B cell (primary cell): Measurements from ENCODE around the gene ESYT2. TPM values are rescaled to one million over a fixed set of nuclear protein-coding genes. Genes with fewer than 3 reads are reported as not detected.

Experiments
- ATAC-seq: fragments of 200-7000 bp; cut with Tn5 transposase; one replicate; pipeline ENCODE4 v1.10.0; 2021; ENCODE audit warnings: low read depth, mild to moderate bottlenecking, moderate number of reproducible peaks, moderate library complexity
- CTCF ChIA-PET: fragments of 350-600 bp; sonication (Branson Sonifier 250); formaldehyde crosslinking; loops from one replicate; lab custom pipeline; 2021; ENCODE audit warnings: antibody characterized with exemption, inconsistent platforms; lab: Charles Lee
- POLR2A ChIA-PET: fragments of 350-600 bp; sonication (Branson Sonifier 250); formaldehyde crosslinking; loops from one replicate; lab custom pipeline; 2021; ENCODE audit warnings: antibody characterized with exemption; lab: Charles Lee
- DNase-seq: peaks from one replicate; pipeline ENCODE4 v3.0.0; 2013
- H2AFZ ChIP-seq: 2 replicates; pipeline ENCODE4 v1.6.1; 2012; ENCODE audit warnings: mild to moderate bottlenecking, low read depth, low read length; ENCODE audit not compliant: insufficient read depth, poor library complexity, severe bottlenecking
- H3K27ac ChIP-seq, 2 donors: 1 replicate in 1 of 2; 2 replicates in 1 of 2; pipeline ENCODE4 v1.5.1; 2012 to 2013; ENCODE audit warnings: low read length in 2 of 2, mild to moderate bottlenecking in 2 of 2, moderate library complexity in 1 of 2
- H3K27me3 ChIP-seq, 4 experiments: fragments of 200-600 bp in 1 of 4; sonication (generic) in 1 of 4; replicated peaks in 1 of 4; 1 replicate in 2 of 4; 2 replicates in 2 of 4; pipeline versions ENCODE4 v1.6.1 to v1.7.0; 2013 to 2016; ENCODE audit warnings: low read length in 3 of 4, mild to moderate bottlenecking in 2 of 4, mixed read lengths in 1 of 4, moderate library complexity in 1 of 4; ENCODE audit not compliant: insufficient read depth in 4 of 4, control insufficient read depth in 3 of 4; ENCODE audit errors: control extremely low read depth in 1 of 4
- H3K36me3 ChIP-seq, 2 experiments: replicated peaks in 1 of 2; 1 replicate in 1 of 2; 2 replicates in 1 of 2; pipeline versions ENCODE4 v1.6.1 to v1.7.1; 2013; ENCODE audit warnings: low read length in 1 of 2; ENCODE audit not compliant: insufficient read depth in 2 of 2, control insufficient read depth in 1 of 2; ENCODE audit errors: control extremely low read depth in 1 of 2, extremely low read depth in 1 of 2
- H3K4me1 ChIP-seq, 2 donors: fragments of 200-600 bp in 1 of 2; sonication (generic) in 1 of 2; 1 replicate in 1 of 2; 2 replicates in 1 of 2; pipeline versions ENCODE4 v1.5.1 to v1.6.1; 2013 to 2017; ENCODE audit warnings: low read length in 2 of 2; ENCODE audit not compliant: control insufficient read depth in 2 of 2, insufficient read depth in 2 of 2
- H3K4me2 ChIP-seq: replicated peaks from 2 replicates; pipeline ENCODE3; 2012; ENCODE audit warnings: mild to moderate bottlenecking, low read depth, low read length; ENCODE audit not compliant: poor library complexity, severe bottlenecking
- H3K4me3 ChIP-seq, 5 experiments: fragments of 200-600 bp in 1 of 5; sonication (generic) in 1 of 5; 1 replicate in 3 of 5; 2 replicates in 2 of 5; pipeline versions ENCODE4 v1.5.1 to v1.7.0; 2011 to 2016; ENCODE audit warnings: low read length in 4 of 5, mild to moderate bottlenecking in 4 of 5, low read depth in 2 of 5, control low read depth in 1 of 5, moderate library complexity in 1 of 5; ENCODE audit not compliant: insufficient read depth in 1 of 5; ENCODE audit errors: control extremely low read depth in 1 of 5, extremely low read depth in 1 of 5
- H3K79me2 ChIP-seq: fragments of 200-600 bp; sonication (generic); one replicate; pipeline ENCODE4 v1.6.0; 2016; ENCODE audit warnings: low read length; ENCODE audit not compliant: control insufficient read depth, insufficient read depth
- H3K9ac ChIP-seq: fragments of 200-600 bp; sonication (generic); 2 replicates; pipeline ENCODE4 v1.6.1; 2017; ENCODE audit warnings: mild to moderate bottlenecking, low read length, moderate library complexity
- H3K9me3 ChIP-seq, 3 donors: one replicate each; pipeline versions ENCODE4 v1.6.1 to v1.7.1; 2013; ENCODE audit warnings: low read length in 2 of 3; ENCODE audit not compliant: control insufficient read depth in 2 of 3, insufficient read depth in 1 of 3; ENCODE audit errors: control extremely low read depth in 1 of 3
- H4K20me1 ChIP-seq: 2 replicates; pipeline ENCODE4 v1.6.0; 2012; ENCODE audit warnings: mild to moderate bottlenecking, low read length; ENCODE audit not compliant: insufficient read depth, control insufficient read depth, poor library complexity, severe bottlenecking
- H3K27ac Mint-ChIP-seq: one replicate; pipeline ENCODE4 v1.8.0; 2021; ENCODE audit warnings: mixed read lengths
- H3K27me3 Mint-ChIP-seq: one replicate; pipeline ENCODE4 v1.8.0; 2021; ENCODE audit warnings: mixed read lengths
- H3K4me1 Mint-ChIP-seq: one replicate; pipeline ENCODE4 v1.8.0; 2021; ENCODE audit warnings: mixed read lengths
- H3K4me3 Mint-ChIP-seq: one replicate; pipeline ENCODE4 v1.8.0; 2021; ENCODE audit warnings: mixed read lengths
- H3K9me3 Mint-ChIP-seq: one replicate; pipeline ENCODE4 v1.8.0; 2022; ENCODE audit warnings: mixed read lengths; ENCODE audit not compliant: insufficient read depth
- CTCF ChIP-seq: fragments of 200-600 bp; IDR thresholded peaks from one replicate; pipeline ENCODE4 v1.8.0; 2022; ENCODE audit warnings: antibody characterized with exemption, mild to moderate bottlenecking
- EZH2 ChIP-seq: IDR thresholded peaks from 2 replicates; pipeline ENCODE4 v1.6.1; 2012; ENCODE audit warnings: borderline replicate concordance, low read depth, mild to moderate bottlenecking, moderate library complexity, low read length; ENCODE audit not compliant: insufficient read depth, poor library complexity, severe bottlenecking
- WGBS: methylation state at CpG from one replicate; pipeline ENCODE4 v1.1.5; 2013; ENCODE audit warnings: missing lambda C conversion rate; ENCODE audit not compliant: insufficient coverage; 5-methylcytosine and 5-hydroxymethylcytosine counted together
- intact Hi-C: fragments of 100-400 bp; cut with micrococcal nuclease; formaldehyde crosslinking; loops from one replicate; pipeline ENCODE4 v1.10.0; 2022
- polyA plus RNA-seq: library from polyadenylated mRNA; depleted of rRNA; stranded (reverse); fragments of >200 nt; gene quantifications from 2 replicates; pipeline ENCODE4 v1.2.3, GENCODE V29; 2012
- total RNA-seq, 2 donors: library from RNA; stranded (reverse); fragments of 120-200 nt in 1 of 2; gene quantifications; 1 replicate in 1 of 2; 2 replicates in 1 of 2; pipeline versions ENCODE4 v1.2.3 to v1.2.4, GENCODE V29; 2013 to 2022

ESYT2 gene
- total and polyA plus RNA-seq, 2 donors (not counting 1 experiment from before 2014, with no cell fraction given), result 12.0 to 34.2 TPM

GRCh38 chr7:158849768-158850544 is 20.6 kb upstream of the ESYT2 start:
- Histone ChIP-seq H2AFZ (no peak overlapping the region), H3K4me1 (no peaks in the 10 kb centered on the region), H4K20me1 (no peaks in the 10 kb centered on the region), H3K4me2 (no peak overlapping the region), H3K27ac (no peak overlapping the region), H3K36me3 (no peaks in the 10 kb centered on the region), H3K4me3 (no peak overlapping the region), H3K9ac (no peak overlapping the region), H3K79me2 (no peaks in the 10 kb centered on the region), H3K27me3 (peaks cover 0 to 3% (median 0%) of the 10 kb centered on the region in 4 experiments), H3K9me3 (peaks cover 0 to 8% (median 0%) of the 10 kb centered on the region in 3 donors)
- H3K9me3 Mint-ChIP-seq, result no peaks in the 10 kb centered on the region
- ChIA-PET CTCF (no interaction called here), POLR2A (no interaction called here)
- DNase-seq, result no peak
- H3K4me1 Mint-ChIP-seq, result no peaks in the 10 kb centered on the region
- no peak overlapping the region for H3K4me3 Mint-ChIP-seq
- peaks cover 2% of the 10 kb centered on the region for H3K27me3 Mint-ChIP-seq
- ATAC-seq, result no peak
- intact Hi-C loops, result no loop called here
- WGBS, result 51% methylated on average over 5 of the region's 5 CpGs
- no peak for TF ChIP-seq CTCF
- no peak for TF ChIP-seq EZH2
- H3K27ac Mint-ChIP-seq, result no peak overlapping the region

GRCh38 chr7:158849442-158849767 is 20.1 kb upstream of the ESYT2 start:
- H3K27ac ChIP-seq, result no peak overlapping the region
- TF ChIP-seq EZH2 (no peak), CTCF (no peak)
- Mint-ChIP-seq H3K9me3 (no peaks in the 10 kb centered on the region), H3K4me1 (no peaks in the 10 kb centered on the region), H3K27ac (no peak overlapping the region), H3K27me3 (peaks cover 5% of the 10 kb centered on the region), H3K4me3 (no peak overlapping the region)
- peaks cover 0 to 3% (median 0%) of the 10 kb centered on the region in 4 experiments for H3K27me3 ChIP-seq
- H3K4me2 ChIP-seq, result no peak overlapping the region
- intact Hi-C loops, result no loop called here
- H3K36me3 ChIP-seq, result no peaks in the 10 kb centered on the region
- CTCF ChIA-PET, result no interaction called here
- H3K4me1 ChIP-seq, result no peaks in the 10 kb centered on the region
- no peak for ATAC-seq
- H2AFZ ChIP-seq, result no peak overlapping the region
- H3K9ac ChIP-seq, result no peak overlapping the region
- POLR2A ChIA-PET, result no interaction called here
- no peaks in the 10 kb centered on the region for H3K79me2 ChIP-seq
- no peak for DNase-seq
- WGBS, result 94% methylated on average over 4 of the region's 5 CpGs
- H3K9me3 ChIP-seq, result peaks cover 0 to 8% (median 0%) of the 10 kb centered on the region in 3 donors
- no peak overlapping the region for H3K4me3 ChIP-seq
- H4K20me1 ChIP-seq, result no peaks in the 10 kb centered on the region
